HCT116 (cell line): ENCODE measurements around the gene SHISA3. TPM values are rescaled to one million over a fixed set of nuclear protein-coding genes. Genes with fewer than 3 reads are reported as not detected.

Experiments used
- ATAC-seq: fragments of 200-7000 bp; cut with Tn5 transposase; 2 replicates; pipeline ENCODE4 v1.9.1; 2020; ENCODE audit warnings: mild to moderate bottlenecking, moderate library complexity
- BruUV-seq: library from RNA; stranded (reverse); fragments of 400-500 nt; replicated peaks from 2 replicates; lab custom pipeline; 2021; lab: Mats Ljungman, UMichigan
- CTCF ChIA-PET: fragments of 300-600 bp; sonication (Branson Sonifier 250); formaldehyde crosslinking; loops from one replicate; lab custom pipeline; 2021; ENCODE audit warnings: antibody characterized with exemption; lab: Charles Lee
- POLR2A ChIA-PET: fragments of 300-600, 350-600 bp; sonication (Branson Sonifier 250); formaldehyde crosslinking; loops from one replicate; lab custom pipeline; 2021; ENCODE audit warnings: antibody characterized with exemption; lab: Charles Lee
- RAD21 ChIA-PET, 2 experiments: fragments of 300-600 bp; sonication (Branson Sonifier 250); formaldehyde crosslinking; loops; one replicate each; lab custom pipeline; 2023; ENCODE audit warnings: low total read pairs in 2 of 2; ENCODE audit not compliant: uncharacterized antibody in 2 of 2, unreplicated experiment in 2 of 2, low non-redundant PET in 1 of 2; lab: Charles Lee
- DNase-seq: peaks from one replicate; pipeline ENCODE4 v3.0.0-alpha.2; 2010; ENCODE audit warnings: low read depth, low spot score
- H2AFZ ChIP-seq: fragments of 200-600 bp; shearing (Covaris generic), sonication (generic); 2 replicates; pipeline ENCODE4 v1.6.1; 2017; ENCODE audit warnings: low read depth, mixed run types, mixed read lengths, antibody characterized with exemption, low read length; ENCODE audit not compliant: poor library complexity, severe bottlenecking
- H3K27ac ChIP-seq: 2 replicates; pipeline ENCODE4 v1.5.1; 2012; ENCODE audit warnings: low read depth, low read length
- H3K27me3 ChIP-seq: fragments of 200-600 bp; sonication (generic); 2 replicates; pipeline ENCODE4 v1.6.1; 2016; ENCODE audit warnings: mixed run types, low read length, mixed read lengths; ENCODE audit not compliant: insufficient read depth
- H3K36me3 ChIP-seq, 2 experiments: fragments of 200-500 bp in 1 of 2; fragments of 200-600 bp in 1 of 2; sonication (Bioruptor generic) in 1 of 2; sonication (generic) in 1 of 2; 2 replicates each; pipeline versions ENCODE4 v1.5.1 to v1.6.1; 2014 to 2016; ENCODE audit warnings: low read length in 2 of 2, inconsistent platforms in 1 of 2, mixed read lengths in 1 of 2, mixed run types in 1 of 2; ENCODE audit not compliant: insufficient read depth in 2 of 2, control insufficient read depth in 1 of 2
- H3K4me1 ChIP-seq, 2 experiments: fragments of 200-600 bp in 1 of 2; sonication (generic) in 1 of 2; 2 replicates each; pipeline versions ENCODE4 v1.5.1 to v1.6.1; 2012 to 2017; ENCODE audit warnings: low read length in 2 of 2, inconsistent platforms in 1 of 2, mild to moderate bottlenecking in 1 of 2, mixed read lengths in 1 of 2, mixed run types in 1 of 2, moderate library complexity in 1 of 2; ENCODE audit not compliant: insufficient read depth in 2 of 2, control insufficient read depth in 1 of 2
- H3K4me2 ChIP-seq: fragments of 200-600 bp; sonication (generic); 2 replicates; pipeline ENCODE4 v1.6.1; 2017; ENCODE audit warnings: mixed run types, low read length, mixed read lengths
- H3K4me3 ChIP-seq, 2 experiments: fragments of 200-600 bp in 1 of 2; sonication (generic) in 1 of 2; replicated peaks in 1 of 2; 2 replicates each; pipeline ENCODE4 v1.5.1; 2011 to 2016; ENCODE audit warnings: low read length in 2 of 2, control low read depth in 1 of 2, low read depth in 1 of 2, mild to moderate bottlenecking in 1 of 2, mixed read lengths in 1 of 2, mixed run types in 1 of 2
- H3K79me2 ChIP-seq: fragments of 200-600 bp; sonication (generic); 2 replicates; pipeline ENCODE4 v1.6.1; 2017; ENCODE audit warnings: mild to moderate bottlenecking, mixed run types, low read length, moderate library complexity, mixed read lengths; ENCODE audit not compliant: insufficient read depth
- H3K9ac ChIP-seq: fragments of 200-600 bp; sonication (generic); 2 replicates; pipeline ENCODE4 v1.6.1; 2016; ENCODE audit warnings: low read length, mixed read lengths
- H3K9me2 ChIP-seq: fragments of 200-600 bp; sonication (generic), shearing (Covaris generic); 2 replicates; pipeline ENCODE4 v1.6.1; 2017; ENCODE audit warnings: mixed run types, mild to moderate bottlenecking, moderate library complexity; ENCODE audit not compliant: insufficient read depth
- H3K9me3 ChIP-seq, 2 experiments: fragments of 200-500 bp in 1 of 2; fragments of 200-600 bp in 1 of 2; sonication (Bioruptor generic) in 1 of 2; sonication (generic) in 1 of 2; 2 replicates each; pipeline ENCODE4 v1.6.1; 2014 to 2017; ENCODE audit warnings: low read length in 2 of 2, mixed read lengths in 2 of 2, inconsistent platforms in 1 of 2, low read depth in 1 of 2, mild to moderate bottlenecking in 1 of 2, mixed run types in 1 of 2, moderate library complexity in 1 of 2; ENCODE audit not compliant: control insufficient read depth in 1 of 2, insufficient read depth in 1 of 2
- H4K20me1 ChIP-seq: fragments of 200-600 bp; sonication (generic), shearing (Covaris generic); 2 replicates; pipeline ENCODE4 v1.6.1; 2017; ENCODE audit warnings: mixed run types, mild to moderate bottlenecking, moderate library complexity; ENCODE audit not compliant: insufficient read depth
- CBX3 ChIP-seq: IDR thresholded peaks from 2 replicates; pipeline ENCODE4 v1.6.1; 2012; ENCODE audit warnings: low read depth
- CEBPB ChIP-seq: IDR thresholded peaks from 2 replicates; pipeline ENCODE4 v1.6.1; 2012; ENCODE audit warnings: low read depth
- CTCF ChIP-seq, 3 experiments: fragments of 200-600 bp in 1 of 3; sonication (generic) in 1 of 3; IDR thresholded peaks in 2 of 3; conservative IDR thresholded peaks in 1 of 3; 2 replicates each; pipeline ENCODE4 v1.5.1; 2012 to 2017; ENCODE audit warnings: low read depth in 2 of 3, low read length in 2 of 3, antibody characterized with exemption in 1 of 3, borderline replicate concordance in 1 of 3, control low read depth in 1 of 3, mild to moderate bottlenecking in 1 of 3, mixed read lengths in 1 of 3, mixed run types in 1 of 3, moderate library complexity in 1 of 3; ENCODE audit not compliant: insufficient read depth in 1 of 3
- ELF1 ChIP-seq: IDR thresholded peaks from 2 replicates; pipeline ENCODE4 v1.6.1; 2012; ENCODE audit warnings: low read depth, borderline replicate concordance
- EZH2 ChIP-seq: fragments of 200-600 bp; sonication (generic); IDR thresholded peaks from 2 replicates; pipeline ENCODE4 v1.6.1; 2017; ENCODE audit warnings: antibody characterized with exemption, mixed run types
- EZH2phosphoT487 ChIP-seq: fragments of 200-600 bp; IDR thresholded peaks from 2 replicates; pipeline ENCODE4 v1.6.1; 2018; ENCODE audit warnings: antibody characterized with exemption, borderline replicate concordance
- FOSL1 ChIP-seq: IDR thresholded peaks from 2 replicates; pipeline ENCODE4 v1.6.1; 2012; ENCODE audit warnings: low read depth
- POLR2A ChIP-seq: IDR thresholded peaks from 2 replicates; pipeline ENCODE4 v1.7.0; 2011; ENCODE audit warnings: borderline replicate concordance; ENCODE audit not compliant: insufficient read depth, insufficient read length; ENCODE audit errors: extremely low read depth
- POLR2AphosphoS5 ChIP-seq: IDR thresholded peaks from 2 replicates; pipeline ENCODE4 v1.6.1; 2011; ENCODE audit warnings: mild to moderate bottlenecking, low read depth, low read length, moderate library complexity
- RAD21 ChIP-seq: IDR thresholded peaks from 2 replicates; pipeline ENCODE4 v1.6.1; 2012; ENCODE audit warnings: low read depth, mild to moderate bottlenecking
- REST ChIP-seq: IDR thresholded peaks from 2 replicates; pipeline ENCODE4 v1.6.1; 2012; ENCODE audit warnings: low read depth
- SIN3A ChIP-seq: IDR thresholded peaks from 2 replicates; pipeline ENCODE4 v1.6.1; 2012; ENCODE audit warnings: low read depth
- TCF7L2 ChIP-seq: IDR thresholded peaks from 2 replicates; pipeline ENCODE4 v1.7.0; 2011; ENCODE audit warnings: borderline replicate concordance, inconsistent platforms; ENCODE audit not compliant: insufficient read depth, insufficient read length; ENCODE audit errors: extremely low read depth
- YY1 ChIP-seq: IDR thresholded peaks from 2 replicates; pipeline ENCODE4 v1.6.1; 2011; ENCODE audit warnings: low read length, low read depth, moderate library complexity, mild to moderate bottlenecking; ENCODE audit not compliant: insufficient replicate concordance; ENCODE audit errors: extremely low read depth
- ZBTB33 ChIP-seq: IDR thresholded peaks from 2 replicates; pipeline ENCODE4 v1.6.1; 2011; ENCODE audit warnings: mild to moderate bottlenecking, low read length, moderate library complexity; ENCODE audit not compliant: insufficient replicate concordance; ENCODE audit errors: extremely low read depth
- ZFX ChIP-seq: fragments of 450-650 bp; IDR thresholded peaks from 2 replicates; pipeline ENCODE4 v1.6.1; 2017
- intact Hi-C: fragments of 100-400 bp; cut with micrococcal nuclease; formaldehyde crosslinking; loops from 2 replicates; pipeline ENCODE4 v1.10.0; 2022
- total RNA-seq: library from RNA; stranded (reverse); gene quantifications from one replicate; pipeline ENCODE4 v1.2.1, GENCODE V29; 2021; ENCODE audit not compliant: unreplicated experiment

SHISA3 gene
- total RNA-seq, 1 experiment from 2014 or later: not detected

- ChIA-PET RAD21 (no interaction called here), CTCF (no interaction called here), POLR2A (no interaction called here)
- no peak overlapping the region for H3K27ac ChIP-seq
- no peaks in the 10 kb centered on the region for H3K4me1 ChIP-seq
- H2AFZ ChIP-seq: no peak overlapping the region
- no peak overlapping the region for H3K4me3 ChIP-seq
- TF ChIP-seq EZH2phosphoT487 (no peak), ZBTB33 (no peak), CBX3 (no peak), SIN3A (no peak), EZH2 (no peak), POLR2AphosphoS5 (no peak), CEBPB (no peak), YY1 (no peak), POLR2A (no peak), TCF7L2 (no peak), REST (no peak), RAD21 (no peak), FOSL1 (no peak), CTCF (IDR thresholded peaks at IDR 0.05 in 2 of 3, conservative IDR thresholded peaks at IDR 0.05 in 1 of 3; ENCODE audit: borderline replicate concordance in 1 of 3, insufficient read depth in 1 of 3, low read depth in 2 of 3, low read length in 2 of 3) (no peak), ELF1 (no peak), ZFX (no peak)
- ATAC-seq: no peak
- H3K27me3 ChIP-seq: no peaks in the 10 kb centered on the region
- DNase-seq: no peak
- no peaks in the 10 kb centered on the region for H4K20me1 ChIP-seq
- no peak overlapping the region for H3K4me2 ChIP-seq
- no peaks in the 10 kb centered on the region for H3K9me2 ChIP-seq
- H3K36me3 ChIP-seq: no peaks in the 10 kb centered on the region
- no TSS peak for BruUV-seq
- no peaks in the 10 kb centered on the region for H3K79me2 ChIP-seq
- no peaks in the 10 kb centered on the region for H3K9me3 ChIP-seq
- intact Hi-C loops: no loop called here
- H3K9ac ChIP-seq: no peak overlapping the region
Measured at GRCh38 chr4:42420140-42420539, 22.9 kb downstream of the SHISA3 start.
